Nephron (organoid): Measurements from ENCODE around the gene BDKRB2.

Experiments
- H3K27ac Mint-ChIP-seq, 3 experiments: 2 replicates each; pipeline ENCODE4 v1.8.0; 2020; ENCODE audit warnings: mixed read lengths in 3 of 3, mild to moderate bottlenecking in 2 of 3, moderate library complexity in 1 of 3
- H3K27me3 Mint-ChIP-seq: 2 replicates; pipeline ENCODE4 v1.8.0; 2021; ENCODE audit warnings: low read depth, mild to moderate bottlenecking, moderate library complexity, mixed read lengths
- H3K36me3 Mint-ChIP-seq: 2 replicates; pipeline ENCODE4 v1.8.0; 2020; ENCODE audit warnings: low read depth, mixed read lengths
- H3K4me1 Mint-ChIP-seq: 2 replicates; pipeline ENCODE4 v1.8.0; 2020; ENCODE audit warnings: mixed read lengths
- H3K4me3 Mint-ChIP-seq, 3 experiments: 2 replicates each; pipeline ENCODE4 v1.8.0; 2020; ENCODE audit warnings: mild to moderate bottlenecking in 3 of 3, mixed read lengths in 3 of 3, moderate library complexity in 2 of 3
- H3K9me3 Mint-ChIP-seq: 2 replicates; pipeline ENCODE4 v1.8.0; 2020; ENCODE audit warnings: mixed read lengths
- TF ChIP-seq, protein P1 (sequence below), 3 experiments: fragments of 200-600 bp; sonication (generic); IDR thresholded peaks; one replicate each; pipeline ENCODE4 v1.5.0; 2021; ENCODE audit warnings: antibody characterized with exemption in 3 of 3; ENCODE audit not compliant: unreplicated experiment in 3 of 3

BDKRB2 gene

DNA sequence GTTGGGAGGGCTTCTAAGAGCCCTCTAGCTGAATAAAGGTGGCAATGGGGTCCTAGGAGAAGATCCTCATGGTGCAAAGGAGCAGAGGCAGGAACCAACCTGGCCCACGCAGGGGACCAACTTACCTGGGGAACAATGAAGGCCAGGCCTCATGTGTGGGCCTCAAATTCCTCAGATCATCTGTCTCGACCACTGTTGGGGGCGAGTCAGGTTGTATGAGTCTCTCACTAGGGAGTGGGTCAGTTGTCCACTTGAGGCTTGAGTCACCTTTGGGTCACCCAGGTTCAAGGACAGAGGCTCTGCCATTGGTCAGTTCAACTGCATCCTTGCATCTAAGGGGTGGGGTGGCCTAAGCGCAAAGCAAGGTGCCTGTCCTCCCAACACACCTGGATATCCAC lies 43.7 kb upstream of the BDKRB2 start:
- no peak overlapping the region for H3K27ac Mint-ChIP-seq
- H3K36me3 Mint-ChIP-seq, result no peaks in the 10 kb centered on the region
- H3K9me3 Mint-ChIP-seq, result no peaks in the 10 kb centered on the region
- H3K27me3 Mint-ChIP-seq, result peaks cover 21% of the 10 kb centered on the region
- TF ChIP-seq, protein P1, sequence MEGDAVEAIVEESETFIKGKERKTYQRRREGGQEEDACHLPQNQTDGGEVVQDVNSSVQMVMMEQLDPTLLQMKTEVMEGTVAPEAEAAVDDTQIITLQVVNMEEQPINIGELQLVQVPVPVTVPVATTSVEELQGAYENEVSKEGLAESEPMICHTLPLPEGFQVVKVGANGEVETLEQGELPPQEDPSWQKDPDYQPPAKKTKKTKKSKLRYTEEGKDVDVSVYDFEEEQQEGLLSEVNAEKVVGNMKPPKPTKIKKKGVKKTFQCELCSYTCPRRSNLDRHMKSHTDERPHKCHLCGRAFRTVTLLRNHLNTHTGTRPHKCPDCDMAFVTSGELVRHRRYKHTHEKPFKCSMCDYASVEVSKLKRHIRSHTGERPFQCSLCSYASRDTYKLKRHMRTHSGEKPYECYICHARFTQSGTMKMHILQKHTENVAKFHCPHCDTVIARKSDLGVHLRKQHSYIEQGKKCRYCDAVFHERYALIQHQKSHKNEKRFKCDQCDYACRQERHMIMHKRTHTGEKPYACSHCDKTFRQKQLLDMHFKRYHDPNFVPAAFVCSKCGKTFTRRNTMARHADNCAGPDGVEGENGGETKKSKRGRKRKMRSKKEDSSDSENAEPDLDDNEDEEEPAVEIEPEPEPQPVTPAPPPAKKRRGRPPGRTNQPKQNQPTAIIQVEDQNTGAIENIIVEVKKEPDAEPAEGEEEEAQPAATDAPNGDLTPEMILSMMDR (IDR thresholded peaks at IDR 0.05; ENCODE audit: unreplicated experiment in 3 of 3), result no peak
- H3K4me3 Mint-ChIP-seq, result no peak overlapping the region
- peaks cover 10% of the 10 kb centered on the region for H3K4me1 Mint-ChIP-seq

DNA sequence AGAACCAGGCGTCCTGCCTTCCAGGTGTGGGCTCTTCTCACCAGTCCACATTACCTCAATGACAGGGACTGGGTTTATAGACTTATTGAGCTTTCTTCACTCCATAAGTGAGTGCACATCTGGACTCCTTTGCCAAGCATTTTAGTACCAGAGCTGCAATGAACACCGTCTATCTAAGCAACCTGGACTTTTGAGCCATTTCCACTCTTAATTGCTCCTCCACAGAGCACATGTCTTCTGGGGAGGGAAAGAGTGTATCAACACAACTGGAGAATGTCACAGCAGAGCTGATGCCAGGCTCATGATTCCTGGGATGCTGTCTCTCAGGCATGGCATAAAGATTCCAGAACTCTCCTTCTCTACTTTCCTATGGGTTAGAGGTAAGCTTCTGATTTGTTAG lies 43.0 kb upstream of the BDKRB2 start:
- Mint-ChIP-seq H3K9me3 (no peaks in the 10 kb centered on the region), H3K27me3 (peaks cover 19% of the 10 kb centered on the region), H3K4me3 (no peak overlapping the region), H3K4me1 (peaks cover 10% of the 10 kb centered on the region), H3K36me3 (no peaks in the 10 kb centered on the region), H3K27ac (no peak overlapping the region)
- TF ChIP-seq, protein P1 (IDR thresholded peaks at IDR 0.05; ENCODE audit: unreplicated experiment in 3 of 3), result no peak

DNA sequence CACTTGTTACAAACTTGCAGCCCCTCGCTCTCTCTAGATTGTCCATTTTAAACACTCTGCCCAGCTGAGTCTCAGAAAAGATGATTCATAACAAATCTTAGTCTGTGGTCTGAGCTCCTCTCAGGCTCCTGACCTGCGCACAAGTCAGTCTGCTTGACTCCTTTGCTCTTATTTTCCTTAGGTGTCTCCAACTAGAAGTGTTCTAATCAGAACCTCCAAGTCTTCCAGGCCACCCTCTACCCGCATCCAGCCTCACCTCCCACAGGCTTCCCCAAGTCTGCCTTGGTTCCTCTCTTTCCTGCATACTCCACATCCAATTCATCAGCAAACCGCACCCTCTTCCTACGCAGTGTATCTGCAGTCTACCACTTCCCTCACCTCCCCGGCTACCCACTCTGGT lies 42.4 kb upstream of the BDKRB2 start:
- Mint-ChIP-seq H3K4me1 (peaks cover 6% of the 10 kb centered on the region), H3K27ac (no peak overlapping the region), H3K9me3 (no peaks in the 10 kb centered on the region), H3K4me3 (no peak overlapping the region), H3K27me3 (peaks cover 16% of the 10 kb centered on the region), H3K36me3 (no peaks in the 10 kb centered on the region)
- TF ChIP-seq, protein P1 (IDR thresholded peaks at IDR 0.05; ENCODE audit: unreplicated experiment in 3 of 3), result no peak

DNA sequence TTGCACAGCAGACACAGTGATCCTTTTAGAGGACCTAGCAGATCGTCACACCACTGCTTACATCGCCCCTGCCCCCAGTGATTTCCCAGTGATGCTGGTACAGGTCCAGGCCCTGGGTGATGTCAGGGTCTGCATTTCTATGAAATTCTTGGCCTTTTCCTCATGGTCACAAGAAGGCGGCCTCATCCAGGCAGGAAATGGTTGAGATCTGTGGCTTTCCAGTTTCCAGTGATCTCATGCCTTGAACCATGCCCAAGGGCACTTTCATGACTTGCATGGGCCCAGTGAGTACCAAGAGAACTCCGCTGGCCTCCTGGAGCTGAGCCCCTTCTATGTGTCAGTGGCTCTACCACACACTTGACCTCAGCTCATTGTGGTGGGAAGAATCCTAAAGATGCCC lies 41.9 kb upstream of the BDKRB2 start:
- TF ChIP-seq, protein P1 (IDR thresholded peaks at IDR 0.05; ENCODE audit: unreplicated experiment in 3 of 3), result no peak
- no peaks in the 10 kb centered on the region for H3K9me3 Mint-ChIP-seq
- H3K4me1 Mint-ChIP-seq, result peaks cover 3% of the 10 kb centered on the region
- H3K4me3 Mint-ChIP-seq, result no peak overlapping the region
- H3K27me3 Mint-ChIP-seq, result peaks cover 15% of the 10 kb centered on the region
- no peaks in the 10 kb centered on the region for H3K36me3 Mint-ChIP-seq
- no peak overlapping the region for H3K27ac Mint-ChIP-seq

DNA sequence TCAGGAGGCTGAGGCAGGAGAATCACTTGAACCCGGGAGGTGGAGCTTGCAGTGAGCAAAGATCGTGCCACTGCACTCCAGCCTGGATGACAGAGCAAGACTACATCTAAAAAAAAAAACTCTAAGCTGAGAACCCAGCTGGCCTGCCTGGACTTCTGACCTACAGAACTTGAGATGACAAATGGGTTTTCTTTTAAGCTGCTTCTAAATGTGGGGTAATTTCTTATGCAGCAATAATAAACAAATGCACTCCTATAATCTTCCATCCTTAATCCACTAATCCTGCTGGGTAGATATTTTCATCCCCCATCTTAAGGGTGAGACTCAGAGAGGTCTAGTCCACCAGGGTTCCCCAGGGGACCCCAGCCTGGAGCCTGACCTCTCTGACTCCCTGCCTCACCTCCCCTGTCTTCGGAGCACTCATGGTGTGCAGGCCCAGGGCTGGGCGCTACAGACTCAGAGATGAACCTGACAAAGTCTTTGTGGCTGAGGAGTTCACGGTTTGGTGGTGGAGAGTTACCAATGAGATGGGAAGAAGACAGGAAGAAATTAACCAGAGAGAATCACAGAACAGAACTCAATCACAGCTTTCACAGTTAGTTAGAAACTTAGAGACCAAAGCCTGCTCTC lies 39.7 kb upstream of the BDKRB2 start:
- no peak overlapping the region for H3K27ac Mint-ChIP-seq
- H3K4me3 Mint-ChIP-seq, result no peak overlapping the region
- H3K9me3 Mint-ChIP-seq, result no peaks in the 10 kb centered on the region
- peaks cover 20% of the 10 kb centered on the region for H3K27me3 Mint-ChIP-seq
- H3K36me3 Mint-ChIP-seq, result no peaks in the 10 kb centered on the region
- TF ChIP-seq, protein P1 (IDR thresholded peaks at IDR 0.05; ENCODE audit: unreplicated experiment in 3 of 3), result no peak
- H3K4me1 Mint-ChIP-seq, result peaks cover 10% of the 10 kb centered on the region
